Measurements from ENCODE around the gene ANKRD28.
"Not testable (repeated sequence)": the region's sequence is repeated elsewhere in the genome, so short reads cannot be mapped to it uniquely, and the experiment has no call there.

The ANKRD28 gene

GRCh38 chr3:15797642-15798303, at the start of gene ANKRD28:
Gene ANKRD28 (minus strand): TSS chr3:15797979. CDS start chr3:15796521, 1,458 bp downstream.
- peak; percentile 88 for FAIRE-seq

GRCh38 chr3:15847239-15847638, 49.5 kb upstream of the ANKRD28 start:
- no peak for FAIRE-seq

DNA sequence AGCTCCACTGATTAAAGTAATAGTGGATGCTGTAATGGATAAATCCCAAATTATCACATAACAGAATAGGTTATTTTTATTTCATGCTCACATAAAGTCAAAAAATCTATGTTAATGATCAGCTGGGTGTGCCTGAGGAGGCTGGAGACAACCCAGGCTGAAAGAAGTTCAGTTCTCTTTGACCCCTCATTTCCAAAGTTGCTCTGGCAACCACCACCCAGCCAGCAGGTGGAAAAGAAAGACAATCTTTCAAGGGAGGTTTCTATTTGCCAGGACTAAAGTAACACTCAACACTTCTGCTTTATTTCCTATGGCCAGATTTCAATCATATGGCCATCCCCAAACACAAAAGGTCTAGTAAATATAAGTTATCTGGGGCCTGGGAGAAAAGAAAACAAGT, 48.8 kb upstream of the ANKRD28 start:
- no peak for FAIRE-seq

GRCh38 chr3:15845475-15845874, 47.7 kb upstream of the ANKRD28 start:
- FAIRE-seq: no peak

GRCh38 chr3:15844889-15845288, 47.1 kb upstream of the ANKRD28 start:
- FAIRE-seq: no peak

- FAIRE-seq: not testable (repeated sequence)
Observed at GRCh38 chr3:15841091-15841973, 43.6 kb upstream of the ANKRD28 start.

DNA sequence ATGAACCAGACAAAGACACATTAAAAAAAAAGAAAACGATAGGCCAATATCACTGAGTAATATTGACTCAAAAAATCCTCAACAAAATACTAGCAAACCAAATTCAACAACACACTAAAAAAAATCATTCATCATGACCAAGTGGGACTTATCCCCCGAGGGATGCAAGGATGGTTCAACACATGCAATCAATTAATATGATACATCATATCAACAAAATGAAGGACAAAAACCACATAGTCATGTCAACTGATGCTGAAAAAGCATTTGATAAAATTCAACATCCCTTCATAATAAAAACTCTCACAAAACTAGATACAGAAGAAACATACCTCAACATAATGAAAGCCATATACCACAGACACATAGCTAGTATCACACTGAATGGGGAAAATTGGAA, 41.8 kb upstream of the ANKRD28 start:
- no peak for FAIRE-seq

GRCh38 chr3:15831927-15832326, 34.1 kb upstream of the ANKRD28 start:
- FAIRE-seq: no peak

GRCh38 chr3:15825016-15825415, 27.2 kb upstream of the ANKRD28 start:
- no peak for FAIRE-seq

DNA sequence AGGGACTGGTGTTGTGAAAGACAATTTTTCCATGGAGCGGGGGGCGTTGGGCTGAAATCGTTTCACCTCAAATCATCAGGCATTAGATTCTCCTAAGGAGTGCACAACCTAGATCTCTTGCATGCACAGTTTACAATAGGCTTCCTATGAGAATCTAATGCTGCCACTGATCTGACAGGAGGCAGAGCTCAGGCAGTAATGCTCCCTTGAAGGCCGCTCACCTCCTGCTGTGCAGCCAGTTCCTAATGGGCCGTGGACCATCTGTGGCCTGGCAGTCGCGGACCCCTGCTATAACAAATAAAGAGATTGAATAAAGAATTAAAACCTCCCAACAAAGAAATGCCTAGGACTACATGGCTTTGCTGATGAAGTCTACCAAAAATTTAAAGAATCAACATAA, 25.3 kb upstream of the ANKRD28 start:
- FAIRE-seq: no peak

DNA sequence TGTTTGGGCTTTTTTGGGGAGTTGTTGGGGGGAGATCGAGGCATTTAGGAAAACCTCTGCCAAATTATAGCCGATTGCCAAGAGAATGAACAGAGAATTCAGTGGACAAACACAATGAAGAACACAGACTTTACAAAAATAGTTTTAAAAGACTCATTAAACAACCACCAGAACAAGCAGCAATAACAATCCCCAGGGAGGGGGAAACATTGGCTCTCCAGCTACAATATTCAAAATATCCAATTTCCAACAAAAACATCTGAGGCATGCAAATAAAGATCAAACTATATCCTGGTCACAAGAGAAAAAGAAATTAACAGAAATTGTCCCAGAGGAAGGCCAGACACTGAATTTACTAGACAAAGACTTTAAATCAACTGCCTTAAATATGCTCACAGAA, 24.5 kb upstream of the ANKRD28 start:
- FAIRE-seq: peak; percentile 97

GRCh38 chr3:15820911-15821310, 23.1 kb upstream of the ANKRD28 start:
- no peak for FAIRE-seq

DNA sequence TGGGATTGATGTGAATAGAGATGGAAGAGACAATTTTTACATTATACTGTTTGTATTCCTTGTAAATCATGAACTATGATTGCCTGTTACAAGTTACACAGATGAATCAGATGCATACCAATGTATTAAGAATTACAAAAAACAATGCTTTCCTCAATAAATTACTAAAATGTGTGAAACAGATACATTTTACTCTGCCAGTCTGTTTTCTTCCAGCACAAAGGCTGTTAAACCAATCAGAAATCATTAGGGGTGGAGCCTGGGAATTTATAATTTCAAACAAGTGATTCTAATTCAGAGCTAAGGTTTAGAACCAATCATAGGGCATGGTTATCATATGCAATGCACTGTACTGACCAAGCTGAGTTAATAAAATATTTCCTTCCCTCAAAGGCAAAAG, 21.8 kb upstream of the ANKRD28 start:
- no peak for FAIRE-seq

DNA sequence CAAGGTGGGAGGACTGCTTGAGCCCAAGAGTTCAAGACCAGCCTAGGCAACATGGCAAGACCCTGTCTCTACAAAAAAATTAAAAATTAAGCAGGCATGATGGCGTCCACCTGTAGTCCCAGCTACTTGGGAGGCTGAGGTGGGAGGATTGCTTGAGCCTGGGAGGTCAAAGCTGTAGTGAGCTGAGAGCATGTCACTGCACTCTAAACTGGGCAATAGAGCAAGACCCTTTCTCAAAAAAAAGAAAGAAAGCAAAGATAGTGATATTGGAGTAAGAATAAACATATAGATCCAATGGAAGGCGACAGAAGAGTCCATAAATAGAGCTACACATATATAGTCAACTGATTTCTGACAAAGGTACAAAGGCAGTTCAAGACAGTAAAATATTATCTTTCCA, 21.3 kb upstream of the ANKRD28 start:
- FAIRE-seq: no peak

GRCh38 chr3:15815696-15816095, 17.9 kb upstream of the ANKRD28 start:
- peak; percentile 97 for FAIRE-seq

DNA sequence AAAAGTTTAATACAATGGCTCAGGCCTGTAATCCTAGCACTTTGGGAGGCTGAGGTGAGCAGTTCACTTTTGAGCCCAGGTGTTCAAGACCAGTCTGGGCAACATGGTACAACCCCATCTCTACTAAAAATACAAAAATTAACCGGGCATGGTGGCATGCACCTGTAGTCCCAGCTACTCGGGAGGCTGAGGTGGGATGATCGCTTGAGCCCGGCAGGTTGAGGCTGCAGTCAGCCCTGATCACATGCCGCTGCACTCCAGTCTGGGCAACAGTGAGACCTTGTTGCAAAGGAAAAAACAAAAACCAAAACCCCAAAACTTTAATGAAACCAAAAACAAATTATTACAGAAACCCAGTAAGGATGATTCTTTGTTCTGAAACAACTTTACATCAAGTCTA, 15.3 kb upstream of the ANKRD28 start:
- not testable (repeated sequence) for FAIRE-seq

DNA sequence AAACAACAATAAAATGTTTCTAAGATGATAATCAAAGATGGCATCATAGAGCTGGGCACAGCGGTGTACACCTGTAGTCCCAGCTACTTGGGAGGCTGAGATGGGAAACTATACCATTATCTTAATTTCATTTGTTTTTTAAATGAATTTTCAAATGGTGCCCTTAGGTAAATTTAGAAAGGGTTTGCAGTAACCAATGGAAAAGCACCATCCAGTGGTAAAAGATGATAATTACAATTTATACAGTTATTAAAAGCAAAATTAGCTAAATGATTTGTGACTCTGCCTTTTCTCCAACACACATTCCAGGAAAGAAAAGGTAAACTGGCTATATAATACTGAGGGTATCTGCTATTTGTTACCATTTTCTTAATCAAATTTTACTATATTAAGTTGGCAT, 14.4 kb upstream of the ANKRD28 start:
- peak; percentile 72 for FAIRE-seq

- no peak for FAIRE-seq
Observed at GRCh38 chr3:15810702-15811101, 12.9 kb upstream of the ANKRD28 start.

GRCh38 chr3:15809313-15809712, 11.5 kb upstream of the ANKRD28 start:
- FAIRE-seq: no peak

GRCh38 chr3:15808679-15809310, 11.0 kb upstream of the ANKRD28 start:
- no peak for FAIRE-seq

DNA sequence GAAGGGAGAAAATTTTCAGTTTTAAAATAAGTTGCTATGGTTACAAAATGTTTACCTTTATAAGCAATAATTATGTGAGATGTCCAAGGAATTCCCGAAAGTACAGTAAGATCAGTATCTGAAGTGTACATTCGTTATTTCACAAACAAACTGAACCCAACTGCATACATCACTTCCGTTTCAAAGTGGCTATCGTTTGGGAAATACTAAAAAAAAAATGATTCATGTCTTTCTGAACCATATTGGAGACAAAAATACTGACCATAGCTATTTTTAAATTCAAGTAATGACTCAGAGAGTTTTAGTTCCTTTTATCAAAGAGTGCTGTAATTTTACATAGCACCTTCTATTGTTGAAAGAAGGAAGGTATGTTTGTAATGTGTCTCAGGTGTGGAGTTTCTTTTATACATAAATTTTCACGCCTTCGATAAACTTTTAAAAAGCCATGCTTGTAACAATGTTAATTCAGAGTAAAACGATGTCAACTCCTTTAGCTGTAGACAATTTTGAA, 8.0 kb upstream of the ANKRD28 start:
- no peak for FAIRE-seq

GRCh38 chr3:15804553-15805095, 6.8 kb upstream of the ANKRD28 start:
- FAIRE-seq: no peak

DNA sequence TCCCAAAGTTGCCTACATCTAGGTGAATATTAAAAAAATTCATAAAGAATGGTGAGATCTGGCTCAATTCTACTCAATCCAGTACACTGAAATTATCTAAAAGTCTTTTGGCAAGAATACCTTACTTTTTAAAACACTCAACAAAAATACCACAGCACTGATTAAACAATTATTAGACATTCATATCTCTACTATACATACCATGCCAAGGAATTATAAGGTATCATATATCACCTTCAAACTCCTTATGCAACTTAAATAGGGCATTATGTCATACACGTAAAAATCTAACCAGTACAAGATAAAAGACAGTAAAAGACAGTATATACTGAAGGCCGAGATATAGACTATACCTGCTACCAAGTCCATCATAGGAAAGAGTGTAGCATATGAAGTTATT, 6.1 kb upstream of the ANKRD28 start:
- no peak for FAIRE-seq
